ENCODE results near the gene ZNF831. TPM values are rescaled to one million over a fixed set of nuclear protein-coding genes. Genes with fewer than 3 reads are reported as not detected.

The ZNF831 gene
- polyA plus RNA-seq, 1 of the 3 experiments (the other 2 are of a cell fraction): not detected

DNA sequence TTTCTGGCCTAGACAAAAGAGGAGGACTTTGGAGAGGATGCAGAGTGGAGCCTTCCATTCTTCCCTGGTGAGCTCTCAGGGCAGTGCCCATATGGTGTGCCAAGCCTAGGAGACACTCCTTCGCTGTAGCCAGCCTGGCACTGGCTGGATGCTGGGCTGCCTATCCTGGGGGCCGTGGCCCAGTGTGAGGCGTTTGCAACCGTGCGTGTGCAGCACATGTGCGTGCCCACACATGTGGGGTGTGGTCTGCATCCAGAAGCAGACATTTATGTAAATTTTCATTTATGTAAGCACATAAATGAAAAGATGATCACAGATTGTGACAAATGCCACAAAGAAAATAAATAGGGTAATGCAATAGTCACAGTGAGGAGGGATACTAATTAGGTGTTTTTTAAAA lies 35.8 kb upstream of the ZNF831 start (continued):
- TF ChIP-seq, protein P1, sequence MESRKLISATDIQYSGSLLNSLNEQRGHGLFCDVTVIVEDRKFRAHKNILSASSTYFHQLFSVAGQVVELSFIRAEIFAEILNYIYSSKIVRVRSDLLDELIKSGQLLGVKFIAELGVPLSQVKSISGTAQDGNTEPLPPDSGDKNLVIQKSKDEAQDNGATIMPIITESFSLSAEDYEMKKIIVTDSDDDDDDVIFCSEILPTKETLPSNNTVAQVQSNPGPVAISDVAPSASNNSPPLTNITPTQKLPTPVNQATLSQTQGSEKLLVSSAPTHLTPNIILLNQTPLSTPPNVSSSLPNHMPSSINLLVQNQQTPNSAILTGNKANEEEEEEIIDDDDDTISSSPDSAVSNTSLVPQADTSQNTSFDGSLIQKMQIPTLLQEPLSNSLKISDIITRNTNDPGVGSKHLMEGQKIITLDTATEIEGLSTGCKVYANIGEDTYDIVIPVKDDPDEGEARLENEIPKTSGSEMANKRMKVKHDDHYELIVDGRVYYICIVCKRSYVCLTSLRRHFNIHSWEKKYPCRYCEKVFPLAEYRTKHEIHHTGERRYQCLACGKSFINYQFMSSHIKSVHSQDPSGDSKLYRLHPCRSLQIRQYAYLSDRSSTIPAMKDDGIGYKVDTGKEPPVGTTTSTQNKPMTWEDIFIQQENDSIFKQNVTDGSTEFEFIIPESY (IDR thresholded peaks at IDR 0.05; ENCODE audit: borderline replicate concordance, low read depth): no peak
- TF ChIP-seq TAF1 (IDR thresholded peaks at IDR 0.05; ENCODE audit: borderline replicate concordance, low read depth, low read length): no peak

DNA sequence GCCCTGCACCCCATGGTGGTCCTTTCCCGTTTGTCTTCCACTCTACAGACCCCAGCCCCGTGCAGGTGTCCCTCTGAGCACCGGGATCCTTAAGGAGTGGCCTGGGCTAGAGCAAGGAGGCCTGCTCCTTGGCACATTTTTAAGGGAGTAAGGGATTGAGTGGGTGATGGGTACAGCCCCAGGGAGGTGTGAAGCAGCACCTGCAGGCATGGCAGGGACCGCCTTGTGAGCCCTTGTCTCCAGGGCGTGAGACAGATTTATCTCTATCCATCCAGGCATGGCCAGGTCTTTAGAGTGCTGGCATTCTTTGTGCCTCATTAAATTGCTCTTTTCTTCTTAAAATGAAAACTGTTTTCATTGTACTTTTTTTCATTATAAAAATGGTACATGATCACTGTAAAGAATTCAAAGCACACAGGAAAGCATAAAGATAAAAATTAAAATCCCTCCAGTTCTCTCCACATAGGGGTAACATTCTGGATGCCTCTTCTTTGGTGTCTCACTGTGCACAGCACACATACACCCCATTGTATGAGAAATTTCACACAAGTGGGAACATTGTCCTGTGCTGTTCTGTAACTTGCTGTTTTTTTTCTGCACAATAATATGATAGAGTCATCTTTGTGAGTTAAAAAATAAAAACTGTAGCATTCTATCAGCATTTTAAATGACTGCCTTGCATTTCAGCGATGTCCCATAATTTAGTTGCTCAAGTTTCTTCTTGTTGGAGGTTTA lies 31.9 kb upstream of the ZNF831 start:
- DNase-seq: no peak
- no peak overlapping the region for H3K4me2 ChIP-seq
- H3F3A ChIP-seq (replicated peaks; ENCODE audit: insufficient read depth): no peaks in the 10 kb centered on the region
- H3K9me3 ChIP-seq: no peaks in the 10 kb centered on the region
- no peaks in the 10 kb centered on the region for H3K79me2 ChIP-seq (ENCODE audit: insufficient read depth)
- TF ChIP-seq MXI1 (IDR thresholded peaks at IDR 0.05; ENCODE audit: low read depth, low read length) (no peak), RFX5 (IDR thresholded peaks at IDR 0.05; ENCODE audit: low read length) (no peak), CHD2 (IDR thresholded peaks at IDR 0.05; ENCODE audit: low read length, partially characterized antibody) (no peak), GATA2 (CRISPR knock-in tag; IDR thresholded peaks at IDR 0.05) (no peak), FOSL2 (IDR thresholded peaks at IDR 0.05; ENCODE audit: borderline replicate concordance, low read depth) (no peak)
- TF ChIP-seq, protein P2, sequence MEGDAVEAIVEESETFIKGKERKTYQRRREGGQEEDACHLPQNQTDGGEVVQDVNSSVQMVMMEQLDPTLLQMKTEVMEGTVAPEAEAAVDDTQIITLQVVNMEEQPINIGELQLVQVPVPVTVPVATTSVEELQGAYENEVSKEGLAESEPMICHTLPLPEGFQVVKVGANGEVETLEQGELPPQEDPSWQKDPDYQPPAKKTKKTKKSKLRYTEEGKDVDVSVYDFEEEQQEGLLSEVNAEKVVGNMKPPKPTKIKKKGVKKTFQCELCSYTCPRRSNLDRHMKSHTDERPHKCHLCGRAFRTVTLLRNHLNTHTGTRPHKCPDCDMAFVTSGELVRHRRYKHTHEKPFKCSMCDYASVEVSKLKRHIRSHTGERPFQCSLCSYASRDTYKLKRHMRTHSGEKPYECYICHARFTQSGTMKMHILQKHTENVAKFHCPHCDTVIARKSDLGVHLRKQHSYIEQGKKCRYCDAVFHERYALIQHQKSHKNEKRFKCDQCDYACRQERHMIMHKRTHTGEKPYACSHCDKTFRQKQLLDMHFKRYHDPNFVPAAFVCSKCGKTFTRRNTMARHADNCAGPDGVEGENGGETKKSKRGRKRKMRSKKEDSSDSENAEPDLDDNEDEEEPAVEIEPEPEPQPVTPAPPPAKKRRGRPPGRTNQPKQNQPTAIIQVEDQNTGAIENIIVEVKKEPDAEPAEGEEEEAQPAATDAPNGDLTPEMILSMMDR (IDR thresholded peaks at IDR 0.05): no peak
- TF ChIP-seq, protein P3, sequence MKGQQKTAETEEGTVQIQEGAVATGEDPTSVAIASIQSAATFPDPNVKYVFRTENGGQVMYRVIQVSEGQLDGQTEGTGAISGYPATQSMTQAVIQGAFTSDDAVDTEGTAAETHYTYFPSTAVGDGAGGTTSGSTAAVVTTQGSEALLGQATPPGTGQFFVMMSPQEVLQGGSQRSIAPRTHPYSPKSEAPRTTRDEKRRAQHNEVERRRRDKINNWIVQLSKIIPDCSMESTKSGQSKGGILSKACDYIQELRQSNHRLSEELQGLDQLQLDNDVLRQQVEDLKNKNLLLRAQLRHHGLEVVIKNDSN (IDR thresholded peaks at IDR 0.05; ENCODE audit: borderline replicate concordance, low read depth): no peak
- TF ChIP-seq, protein P4, sequence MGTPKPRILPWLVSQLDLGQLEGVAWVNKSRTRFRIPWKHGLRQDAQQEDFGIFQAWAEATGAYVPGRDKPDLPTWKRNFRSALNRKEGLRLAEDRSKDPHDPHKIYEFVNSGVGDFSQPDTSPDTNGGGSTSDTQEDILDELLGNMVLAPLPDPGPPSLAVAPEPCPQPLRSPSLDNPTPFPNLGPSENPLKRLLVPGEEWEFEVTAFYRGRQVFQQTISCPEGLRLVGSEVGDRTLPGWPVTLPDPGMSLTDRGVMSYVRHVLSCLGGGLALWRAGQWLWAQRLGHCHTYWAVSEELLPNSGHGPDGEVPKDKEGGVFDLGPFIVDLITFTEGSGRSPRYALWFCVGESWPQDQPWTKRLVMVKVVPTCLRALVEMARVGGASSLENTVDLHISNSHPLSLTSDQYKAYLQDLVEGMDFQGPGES (IDR thresholded peaks at IDR 0.05; ENCODE audit: low read depth, low read length): no peak
- CTCF ChIA-PET: no interaction called here
- H2AFZ ChIP-seq (ENCODE audit: low read depth): no peak overlapping the region
- POLR2A ChIA-PET: no interaction called here
- no peaks in the 10 kb centered on the region for H3K36me3 ChIP-seq (replicated peaks in 1 of 2; ENCODE audit: control insufficient read depth in 1 of 2, insufficient read depth in 2 of 2, low read length in 1 of 2)
- no peak overlapping the region for H3K27ac ChIP-seq (ENCODE audit: low read depth in 2 of 2, low read length in 1 of 2)
- H3K27me3 ChIP-seq (ENCODE audit: insufficient read depth): no peaks in the 10 kb centered on the region
- H3K4me1 ChIP-seq (ENCODE audit: control insufficient read depth in 1 of 2, insufficient read depth in 2 of 2, low read depth in 1 of 2, low read length in 1 of 2): no peaks in the 10 kb centered on the region
- no peak overlapping the region for H3K9ac ChIP-seq
- H3K4me3 ChIP-seq (ENCODE audit: low read depth in 2 of 2, low read length in 1 of 2): no peak overlapping the region
- no peaks in the 10 kb centered on the region for H3K9me2 ChIP-seq
- 8% methylated on average over 6 of the region's 6 CpGs for WGBS (ENCODE audit: low lambda C conversion rate)
- H4K20me1 ChIP-seq (ENCODE audit: insufficient read depth): no peaks in the 10 kb centered on the region
